Measurements from ENCODE around the gene SFSWAP. TPM values are rescaled to one million over a fixed set of nuclear protein-coding genes. Genes with fewer than 3 reads are reported as not detected.
"Not testable (repeated sequence)": the region's sequence is repeated elsewhere in the genome, so short reads cannot be mapped to it uniquely, and the experiment has no call there.

Gene SFSWAP
- total and polyA plus RNA-seq, 5 experiments from 2014 or later, result 14.8 to 108 (median 23.3) TPM

DNA sequence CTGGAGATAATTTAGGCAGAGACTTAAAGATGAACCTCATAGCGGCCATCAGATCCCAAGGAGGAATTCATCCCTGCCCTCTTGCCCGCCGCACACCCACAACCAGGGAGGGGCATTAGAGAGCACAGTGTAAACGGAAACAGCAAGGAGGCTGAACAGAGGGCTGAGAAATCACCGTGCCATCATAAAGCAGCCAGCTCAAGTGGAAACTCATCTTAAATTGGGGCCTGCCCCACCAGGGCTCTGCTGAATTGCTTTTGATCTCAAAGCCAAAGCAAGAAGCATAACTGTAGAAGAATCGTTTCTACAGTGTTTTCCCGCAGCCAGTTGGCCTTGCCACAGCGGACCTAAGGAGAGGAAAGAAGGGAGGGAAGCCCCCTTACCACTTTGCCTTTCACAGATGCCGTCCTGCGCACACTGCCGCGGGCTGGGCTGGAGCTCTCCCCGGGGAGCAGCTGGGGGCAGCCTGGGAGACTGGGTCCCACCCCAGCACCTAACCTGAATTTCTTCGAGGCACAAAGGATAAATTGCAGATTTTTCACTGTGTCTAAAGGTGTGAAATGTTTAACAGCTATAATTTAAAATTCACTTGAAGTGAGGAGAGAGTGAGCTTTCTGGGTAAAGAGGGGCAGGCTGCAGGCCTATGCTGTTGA lies 65.5 kb downstream of the SFSWAP start:
- DNase-seq (no peak), ATAC-seq (peak; percentile 40 to 50)
- no peaks in the 10 kb centered on the region for H3K9me3 Mint-ChIP-seq
- H3K27me3 Mint-ChIP-seq, result no peaks in the 10 kb centered on the region
- POLR2A ChIA-PET, result interaction anchor here (0.6 kb wide), 1 partner anchor 152 kb away, joined by 5 read pairs; no protein-coding TSS in a partner anchor
- H3K4me1 Mint-ChIP-seq, result peaks cover 14 to 44% (median 24%) of the 10 kb centered on the region in 4 donors
- peak overlapping the region in 8 of 10 donors; percentile 15 to 81 (median 66) for H3K27ac Mint-ChIP-seq
- H3K4me3 Mint-ChIP-seq, result peak overlapping the region in 2 of 10 donors; percentile 15 to 45
- H3K36me3 Mint-ChIP-seq, result peaks cover 4 to 82% (median 16%) of the 10 kb centered on the region in 3 donors

DNA sequence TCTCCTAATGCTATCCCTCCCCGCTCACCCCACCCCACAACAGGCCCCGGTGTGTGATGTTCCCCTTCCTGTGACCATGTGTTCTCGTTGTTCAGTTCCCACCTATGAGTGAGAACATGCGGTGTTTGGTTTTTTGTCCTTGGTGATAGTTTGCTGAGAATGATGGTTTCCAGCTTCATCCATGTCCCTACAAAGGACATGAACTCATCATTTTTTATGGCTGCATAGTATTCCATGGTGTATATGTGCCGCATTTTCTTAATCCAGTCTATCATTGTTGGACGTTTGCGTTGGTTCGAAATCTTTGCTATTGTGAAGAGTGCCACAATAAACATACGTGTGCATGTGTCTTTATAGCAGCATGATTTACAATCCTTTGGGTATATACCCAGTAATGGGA lies 66.4 kb downstream of the SFSWAP start:
- ATAC-seq, H3K4me3 Mint-ChIP-seq, H3K27me3 Mint-ChIP-seq, POLR2A ChIA-PET, DNase-seq, H3K9me3 Mint-ChIP-seq: not testable (repeated sequence)
- H3K4me1 Mint-ChIP-seq, result peaks cover 14 to 39% (median 24%) of the 10 kb centered on the region in 4 donors
- H3K36me3 Mint-ChIP-seq, result peaks cover 4 to 80% (median 16%) of the 10 kb centered on the region in 3 donors
- peak overlapping the region in 1 of 10 donors; percentile 40 for H3K27ac Mint-ChIP-seq

DNA sequence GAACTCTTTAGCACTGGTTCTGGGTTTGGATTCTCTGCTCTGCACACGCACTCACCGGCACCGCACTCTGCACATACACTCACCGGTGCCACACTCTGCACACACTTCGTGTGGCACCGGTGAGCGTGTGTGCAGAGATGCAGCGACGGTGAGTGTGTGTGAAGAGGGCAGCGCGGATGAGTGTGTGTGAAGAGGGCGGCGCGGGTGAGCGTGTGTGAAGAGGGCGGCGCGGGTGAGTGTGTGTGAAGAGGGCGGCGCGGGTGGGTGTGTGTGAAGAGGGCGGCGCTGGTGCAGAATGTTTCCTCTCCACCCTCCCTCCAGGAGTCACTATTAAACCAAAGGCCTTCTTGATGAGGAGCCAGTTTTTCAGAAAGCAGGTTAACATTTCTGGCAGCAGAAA lies 68.1 kb downstream of the SFSWAP start:
- H3K9me3 Mint-ChIP-seq, result no peaks in the 10 kb centered on the region
- no peak for ATAC-seq
- H3K4me3 Mint-ChIP-seq, result no peak overlapping the region
- H3K36me3 Mint-ChIP-seq, result peaks cover 4 to 73% (median 16%) of the 10 kb centered on the region in 3 donors
- no peak for DNase-seq
- POLR2A ChIA-PET, result no interaction called here
- H3K27ac Mint-ChIP-seq, result peak overlapping the region in 1 of 10 donors; percentile 83
- H3K27me3 Mint-ChIP-seq, result no peaks in the 10 kb centered on the region
- peaks cover 2 to 24% (median 11%) of the 10 kb centered on the region in 4 donors for H3K4me1 Mint-ChIP-seq

DNA sequence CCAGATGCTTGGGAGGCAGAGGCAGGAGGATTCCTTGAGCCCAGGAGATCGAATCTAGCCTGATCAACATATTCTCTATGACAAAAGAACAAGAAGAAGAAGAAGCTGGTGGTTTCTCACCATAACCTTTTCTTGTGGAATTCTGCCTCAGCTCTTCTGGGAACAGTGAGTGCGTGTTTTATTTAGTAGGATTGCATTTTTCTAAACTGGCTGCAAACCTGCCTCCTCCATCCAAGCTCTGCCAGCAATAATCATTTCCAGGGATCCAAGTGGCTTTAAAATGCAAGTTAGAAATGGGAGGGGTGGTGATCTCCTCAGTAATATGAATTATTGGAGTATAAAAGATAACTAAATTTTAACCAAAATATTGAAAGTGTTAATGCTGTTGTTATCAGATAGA lies 71.2 kb downstream of the SFSWAP start:
- Mint-ChIP-seq H3K27ac (peak overlapping the region in 3 of 10 donors; percentile 22 to 55 (median 52)), H3K4me3 (no peak overlapping the region), H3K36me3 (peaks cover 4 to 79% (median 14%) of the 10 kb centered on the region in 3 donors), H3K27me3 (no peaks in the 10 kb centered on the region), H3K9me3 (no peaks in the 10 kb centered on the region), H3K4me1 (peaks cover 0 to 6% (median under 1%) of the 10 kb centered on the region in 4 donors)
- DNase-seq (no peak), ATAC-seq (no peak)
- POLR2A ChIA-PET, result no interaction called here

DNA sequence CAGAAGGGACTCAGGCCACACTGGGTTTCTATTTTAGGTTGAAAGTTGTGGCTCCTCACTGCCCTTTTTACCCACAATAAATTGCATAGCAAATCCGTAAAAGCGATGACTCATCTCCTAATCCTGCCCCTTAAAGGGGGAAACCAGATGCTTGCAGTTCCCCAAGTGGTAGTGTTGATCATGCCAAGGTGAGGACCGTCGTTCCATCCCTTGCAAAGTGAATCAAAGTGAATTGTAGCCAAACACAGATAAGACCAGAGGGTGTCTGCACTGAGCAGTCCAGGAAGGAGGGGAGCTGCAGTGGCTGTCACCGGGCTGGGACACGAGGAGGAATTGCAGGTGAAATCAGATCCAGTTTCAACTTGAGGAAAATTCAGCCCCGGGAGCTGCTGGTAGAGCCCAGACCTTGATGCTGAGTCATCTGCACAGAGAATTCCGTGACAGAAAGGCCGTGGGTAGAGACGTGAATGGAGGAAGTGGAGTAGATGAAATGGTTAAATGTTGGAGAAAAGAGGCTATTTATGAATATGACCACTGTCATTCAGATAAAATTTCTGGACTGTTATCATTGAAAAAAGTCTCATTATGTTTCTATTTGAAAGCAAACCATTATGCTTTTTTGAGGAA lies 73.1 kb downstream of the SFSWAP start:
- Mint-ChIP-seq H3K36me3 (peaks cover 0 to 77% (median 19%) of the 10 kb centered on the region in 3 donors), H3K4me1 (peaks cover 0 to 4% (median 0%) of the 10 kb centered on the region in 4 donors), H3K27me3 (no peaks in the 10 kb centered on the region), H3K4me3 (no peak overlapping the region), H3K27ac (peak overlapping the region in 1 of 10 donors; percentile 15), H3K9me3 (no peaks in the 10 kb centered on the region)
- no peak for ATAC-seq
- POLR2A ChIA-PET, result no interaction called here
- no peak for DNase-seq

DNA sequence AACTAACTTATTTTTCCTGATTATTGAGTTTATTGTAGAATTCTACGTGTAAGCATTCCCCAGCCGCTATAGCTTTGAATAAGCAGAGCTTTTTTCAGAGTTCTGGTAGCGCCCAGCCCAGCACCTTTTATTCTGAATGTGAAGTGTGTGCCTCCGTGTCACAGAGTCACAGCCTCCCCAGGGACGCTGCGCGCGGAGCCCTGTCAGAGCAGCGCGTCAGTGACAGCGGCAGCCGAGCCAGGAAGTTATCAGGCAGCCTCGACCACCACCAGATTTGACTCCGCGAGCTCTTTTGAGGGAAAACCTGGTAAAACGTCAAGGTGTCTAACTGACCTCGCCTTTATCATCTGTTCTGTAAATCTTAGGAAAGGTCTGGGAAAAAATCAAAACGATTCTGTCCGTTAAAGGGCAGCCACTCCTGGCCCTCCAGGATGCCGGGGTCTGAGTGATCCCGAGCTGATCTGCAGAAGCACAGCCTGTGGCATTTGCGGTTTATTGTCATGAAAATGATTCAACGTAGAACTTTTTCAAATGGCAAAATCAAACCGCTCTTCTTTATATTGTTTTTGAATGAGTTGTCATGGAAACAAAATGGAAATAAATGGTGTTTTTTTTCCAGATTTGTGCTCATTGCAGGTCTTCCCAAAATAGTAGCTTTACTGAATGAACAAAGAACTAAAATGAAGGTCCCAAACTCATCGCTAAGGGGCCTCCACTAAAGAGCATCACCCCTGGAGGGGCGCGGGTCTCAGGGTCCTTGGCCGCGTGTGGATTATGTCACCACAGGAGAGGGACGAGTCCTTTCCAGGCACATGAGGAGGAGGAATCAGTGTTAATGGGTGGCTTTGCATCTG lies 74.2 kb downstream of the SFSWAP start:
- H3K9me3 Mint-ChIP-seq, result no peaks in the 10 kb centered on the region
- POLR2A ChIA-PET, result no interaction called here
- H3K27ac Mint-ChIP-seq, result peak overlapping the region in 1 of 10 donors; percentile 13
- H3K4me1 Mint-ChIP-seq, result peaks cover 0 to 4% (median 0%) of the 10 kb centered on the region in 4 donors
- ATAC-seq (no peak), DNase-seq (no peak)
- H3K27me3 Mint-ChIP-seq, result no peaks in the 10 kb centered on the region
- peaks cover 0 to 79% (median 21%) of the 10 kb centered on the region in 3 donors for H3K36me3 Mint-ChIP-seq
- no peak overlapping the region for H3K4me3 Mint-ChIP-seq

DNA sequence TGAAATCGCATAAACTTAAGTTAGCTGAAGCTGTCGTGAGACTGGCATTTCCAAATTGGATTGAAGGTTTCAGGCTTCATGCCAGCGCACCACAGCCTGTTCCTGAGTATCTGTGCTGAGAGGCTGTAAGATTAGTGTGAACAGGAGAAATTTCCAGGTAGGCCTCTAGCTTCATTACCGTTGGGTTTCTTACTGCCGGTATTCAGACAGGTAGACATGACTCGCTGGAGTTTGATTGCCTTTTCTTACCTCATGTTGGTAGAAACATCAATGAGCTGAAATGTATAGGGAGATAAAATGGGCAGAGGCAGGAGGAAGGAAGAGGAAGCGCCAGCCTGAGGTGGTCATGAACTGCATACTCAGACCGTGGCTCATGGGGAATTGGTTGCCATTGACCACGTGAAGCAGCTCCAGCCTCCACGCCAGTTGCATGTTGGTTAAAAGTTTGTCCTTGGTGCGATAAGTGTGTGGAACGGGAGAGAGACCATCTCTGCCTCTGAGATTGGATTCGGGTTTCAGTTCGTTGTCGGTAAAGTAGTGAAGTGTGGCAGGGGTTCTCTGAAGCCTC lies 75.0 kb downstream of the SFSWAP start:
- no peaks in the 10 kb centered on the region for H3K9me3 Mint-ChIP-seq
- no peak overlapping the region for H3K4me3 Mint-ChIP-seq
- peak overlapping the region in 1 of 10 donors; percentile 68 for H3K27ac Mint-ChIP-seq
- peaks cover 0 to 79% (median 27%) of the 10 kb centered on the region in 3 donors for H3K36me3 Mint-ChIP-seq
- no peaks in the 10 kb centered on the region for H3K27me3 Mint-ChIP-seq
- peaks cover 0 to 4% (median 0%) of the 10 kb centered on the region in 4 donors for H3K4me1 Mint-ChIP-seq
- DNase-seq (no peak), ATAC-seq (no peak)
- POLR2A ChIA-PET, result no interaction called here

DNA sequence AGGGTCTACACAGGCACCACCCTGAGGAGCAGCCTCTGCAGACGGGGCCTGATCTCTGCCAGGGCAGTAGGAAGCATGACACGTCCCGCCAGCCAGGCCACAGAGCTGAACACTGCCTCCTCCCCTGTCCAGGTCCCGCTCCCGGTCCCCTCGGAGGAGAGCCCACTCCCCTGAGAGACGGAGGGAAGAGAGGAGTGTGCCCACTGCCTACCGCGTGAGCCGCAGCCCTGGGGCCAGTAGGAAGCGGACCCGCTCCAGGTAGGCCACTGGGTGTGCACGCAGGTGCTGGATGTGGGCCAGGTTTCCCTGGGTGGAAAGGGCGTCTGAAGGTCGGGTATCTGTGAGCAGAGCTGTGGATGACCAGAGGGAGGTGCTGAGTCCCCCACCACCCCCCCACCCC lies 75.4 kb downstream of the SFSWAP start:
- Mint-ChIP-seq H3K27me3 (no peaks in the 10 kb centered on the region), H3K4me1 (peaks cover 0 to 4% (median 0%) of the 10 kb centered on the region in 4 donors), H3K36me3 (peaks cover 0 to 83% (median 30%) of the 10 kb centered on the region in 3 donors), H3K9me3 (no peaks in the 10 kb centered on the region), H3K27ac (no peak overlapping the region), H3K4me3 (no peak overlapping the region)
- POLR2A ChIA-PET, result no interaction called here
- ATAC-seq (no peak), DNase-seq (no peak)

DNA sequence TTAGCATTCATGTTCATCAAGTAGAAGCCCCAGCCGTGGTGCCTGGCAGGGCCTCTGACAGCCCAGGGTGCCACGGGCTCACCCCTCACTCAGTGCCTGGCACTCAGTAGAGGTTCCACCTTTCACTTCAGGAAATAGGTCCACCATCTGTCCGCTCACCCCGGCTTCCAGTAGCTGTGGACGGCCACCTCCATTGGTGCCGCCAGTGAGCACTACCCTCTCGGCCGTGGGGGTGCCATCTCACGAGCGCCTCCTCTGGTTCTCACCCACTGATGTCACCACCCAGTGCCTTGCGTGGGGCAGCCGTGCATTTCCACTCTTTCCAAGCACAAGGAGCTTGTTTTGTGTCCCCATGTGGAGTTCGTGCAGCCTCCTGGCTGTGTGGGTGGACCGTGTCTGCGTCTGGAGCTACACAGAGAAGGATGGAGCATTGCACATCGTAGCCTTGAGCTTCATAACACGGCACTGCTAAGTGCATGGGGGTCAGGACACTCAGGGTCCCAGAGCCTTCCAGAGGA lies 76.3 kb downstream of the SFSWAP start:
- Mint-ChIP-seq H3K4me1 (peaks cover 0 to 4% (median 0%) of the 10 kb centered on the region in 4 donors), H3K9me3 (no peaks in the 10 kb centered on the region), H3K4me3 (no peak overlapping the region), H3K27ac (peak overlapping the region in 1 of 10 donors; percentile 29), H3K36me3 (peaks cover 0 to 81% (median 32%) of the 10 kb centered on the region in 3 donors), H3K27me3 (no peaks in the 10 kb centered on the region)
- no peak for ATAC-seq
- DNase-seq, result no peak
- POLR2A ChIA-PET, result no interaction called here

DNA sequence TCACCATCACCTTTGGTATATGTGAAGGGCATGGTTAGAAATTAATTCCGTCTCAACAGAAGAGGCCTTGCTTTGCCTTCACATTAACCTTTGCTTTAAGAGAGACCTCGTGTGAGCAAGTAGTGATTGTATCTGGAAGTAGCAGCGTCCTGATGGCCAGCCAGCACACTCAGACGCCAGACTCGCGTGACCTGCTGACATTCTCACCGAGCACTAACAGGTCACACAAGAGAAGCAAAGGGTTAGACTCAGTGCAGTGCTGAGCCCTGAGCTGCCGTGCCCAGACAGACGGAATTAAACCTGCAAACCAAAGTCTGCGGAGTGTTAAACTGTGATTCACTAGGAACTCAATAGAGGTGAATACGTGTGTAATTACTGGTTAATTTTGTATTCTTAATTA lies 77.2 kb downstream of the SFSWAP start:
- H3K27ac Mint-ChIP-seq, result peak overlapping the region in 2 of 10 donors; percentile 19 to 66
- H3K9me3 Mint-ChIP-seq, result no peaks in the 10 kb centered on the region
- H3K36me3 Mint-ChIP-seq, result peaks cover 0 to 81% (median 32%) of the 10 kb centered on the region in 3 donors
- DNase-seq (no peak), ATAC-seq (no peak)
- H3K4me1 Mint-ChIP-seq, result peaks cover 0 to 4% (median 0%) of the 10 kb centered on the region in 4 donors
- POLR2A ChIA-PET, result no interaction called here
- H3K4me3 Mint-ChIP-seq, result no peak overlapping the region
- H3K27me3 Mint-ChIP-seq, result no peaks in the 10 kb centered on the region

DNA sequence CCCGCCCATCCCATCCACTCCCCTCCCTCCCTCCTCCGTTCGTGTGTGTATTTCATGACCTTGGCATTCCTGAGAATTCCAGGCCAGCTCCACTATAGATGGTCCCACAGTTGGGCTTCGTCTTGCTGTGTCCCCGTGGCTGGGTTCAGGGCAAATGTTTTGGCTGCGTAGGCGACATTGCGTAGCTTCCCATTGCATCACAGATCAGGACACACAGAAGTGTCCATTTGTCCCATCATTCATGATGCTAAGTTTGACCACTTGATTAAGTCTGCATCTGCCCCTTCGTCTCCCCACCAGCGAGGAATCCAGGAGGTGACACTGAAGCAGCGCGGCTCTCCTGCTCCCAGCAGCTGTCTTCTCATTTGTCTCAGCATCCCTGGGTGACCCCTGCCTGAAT lies 78.7 kb downstream of the SFSWAP start:
- ATAC-seq (no peak), DNase-seq (no peak)
- Mint-ChIP-seq H3K27ac (peak overlapping the region in 1 of 10 donors; percentile 75), H3K4me3 (no peak overlapping the region), H3K27me3 (no peaks in the 10 kb centered on the region), H3K4me1 (peaks cover 0 to 6% (median 0%) of the 10 kb centered on the region in 4 donors), H3K36me3 (peaks cover 0 to 82% (median 31%) of the 10 kb centered on the region in 3 donors), H3K9me3 (no peaks in the 10 kb centered on the region)
- POLR2A ChIA-PET, result no interaction called here
